Neural cell (in vitro differentiated cells): ENCODE measurements around the gene TINAG. TPM values are rescaled to one million over a fixed set of nuclear protein-coding genes. Genes with fewer than 3 reads are reported as not detected.

Source experiments
- H2AFZ ChIP-seq: fragments of 200-600, 300-800 bp; sonication (generic), shearing (Covaris generic); 2 replicates; pipeline ENCODE4 v1.6.0; 2014; ENCODE audit warnings: low read depth, mild to moderate bottlenecking, antibody characterized with exemption, low read length, moderate library complexity
- H3F3A ChIP-seq: fragments of 200-600 bp; shearing (Covaris generic); 2 replicates; pipeline ENCODE4 v1.6.1; 2016; ENCODE audit warnings: mild to moderate bottlenecking, moderate library complexity, mixed read lengths, antibody characterized with exemption, low read length; ENCODE audit not compliant: insufficient read depth, poor library complexity, severe bottlenecking
- H3K27ac ChIP-seq: fragments of 200-600, 300-800 bp; sonication (generic), shearing (Covaris generic); 2 replicates; pipeline ENCODE4 v1.5.1; 2014; ENCODE audit warnings: mild to moderate bottlenecking, low read length, moderate library complexity
- H3K27me3 ChIP-seq: fragments of 300-800, 200-600 bp; sonication (generic), shearing (Covaris generic); 2 replicates; pipeline ENCODE4 v1.6.0; 2014; ENCODE audit warnings: mild to moderate bottlenecking, low read depth, low read length, moderate library complexity; ENCODE audit not compliant: insufficient read depth
- H3K36me3 ChIP-seq: fragments of 300-800, 200-600 bp; sonication (generic), shearing (Covaris generic); 2 replicates; pipeline ENCODE4 v1.5.1; 2014; ENCODE audit warnings: mild to moderate bottlenecking, antibody characterized with exemption, low read length, moderate library complexity; ENCODE audit not compliant: insufficient read depth
- H3K4me2 ChIP-seq: fragments of 300-800, 200-600 bp; sonication (generic), shearing (Covaris generic); 2 replicates; pipeline ENCODE4 v1.6.0; 2014; ENCODE audit warnings: mild to moderate bottlenecking, low read length
- H3K4me3 ChIP-seq: fragments of 300-800, 200-600 bp; sonication (generic), shearing (Covaris generic); 2 replicates; pipeline ENCODE4 v1.5.1; 2014; ENCODE audit warnings: mild to moderate bottlenecking, low read length, moderate library complexity
- H3K79me2 ChIP-seq: fragments of 200-600 bp; shearing (Covaris generic); replicated peaks from 2 replicates; pipeline ENCODE4 v1.6.0; 2014; ENCODE audit warnings: mild to moderate bottlenecking, low read length, moderate library complexity; ENCODE audit not compliant: insufficient read depth
- H3K9ac ChIP-seq: fragments of 300-800, 200-600 bp; sonication (generic), shearing (Covaris generic); 2 replicates; pipeline ENCODE4 v1.6.1; 2016; ENCODE audit warnings: mild to moderate bottlenecking, low read length, mixed read lengths
- H3K9me2 ChIP-seq: fragments of 200-600 bp; shearing (Covaris generic); 2 replicates; pipeline ENCODE4 v1.6.1; 2016; ENCODE audit warnings: mild to moderate bottlenecking, low read length, mixed read lengths; ENCODE audit not compliant: insufficient read depth
- H3K9me3 ChIP-seq: fragments of 200-600, 300-800 bp; sonication (generic), shearing (Covaris generic); 2 replicates; pipeline ENCODE4 v1.6.1; 2016; ENCODE audit warnings: mild to moderate bottlenecking, mixed run types, low read length, moderate library complexity, mixed read lengths
- H4K20me1 ChIP-seq: fragments of 200-600 bp; shearing (Covaris generic); 2 replicates; pipeline ENCODE4 v1.6.1; 2016; ENCODE audit warnings: mild to moderate bottlenecking, mixed run types; ENCODE audit not compliant: insufficient read depth
- EP300 ChIP-seq: fragments of 450-650 bp; conservative IDR thresholded peaks from 2 replicates; pipeline ENCODE4 v1.6.1; 2014; ENCODE audit warnings: antibody characterized with exemption, mild to moderate bottlenecking, moderate library complexity; ENCODE audit not compliant: poor library complexity, severe bottlenecking
- EZH2 ChIP-seq: fragments of 200-600, 300-800 bp; shearing (Covaris generic), sonication (generic); IDR thresholded peaks from 2 replicates; pipeline ENCODE4 v1.6.1; 2014; ENCODE audit warnings: antibody characterized with exemption, low read length, borderline replicate concordance, mild to moderate bottlenecking; ENCODE audit not compliant: insufficient read depth, poor library complexity, severe bottlenecking
- MXI1 ChIP-seq: fragments of 450-650 bp; conservative IDR thresholded peaks from 2 replicates; pipeline ENCODE4 v1.6.1; 2014; ENCODE audit warnings: antibody characterized with exemption, mild to moderate bottlenecking; ENCODE audit not compliant: poor library complexity, severe bottlenecking
- POLR2AphosphoS5 ChIP-seq: IDR thresholded peaks from 2 replicates; pipeline ENCODE4 v1.6.1; 2012
- RAD21 ChIP-seq: fragments of 450-650 bp; conservative IDR thresholded peaks from 2 replicates; pipeline ENCODE4 v1.6.1; 2014; ENCODE audit warnings: antibody characterized with exemption, mild to moderate bottlenecking, moderate library complexity
- REST ChIP-seq: IDR thresholded peaks from 2 replicates; pipeline ENCODE4 v1.6.1; 2012; ENCODE audit warnings: borderline replicate concordance
- SMC3 ChIP-seq: fragments of 450-650 bp; conservative IDR thresholded peaks from 2 replicates; pipeline ENCODE4 v1.6.1; 2014; ENCODE audit warnings: antibody characterized with exemption, mild to moderate bottlenecking, moderate library complexity; ENCODE audit not compliant: poor library complexity
- TAF1 ChIP-seq: IDR thresholded peaks from 2 replicates; pipeline ENCODE4 v1.6.1; 2012; ENCODE audit warnings: low read depth
- polyA plus RNA-seq: library from polyadenylated mRNA; depleted of rRNA; stranded (reverse); fragments of >200 nt; gene quantifications from 2 replicates; pipeline ENCODE4 v1.2.3, GENCODE V29; 2014
- TF ChIP-seq, protein P1 (sequence below): fragments of 450-650 bp; IDR thresholded peaks from 2 replicates; pipeline ENCODE4 v1.5.1; 2014; ENCODE audit warnings: antibody characterized with exemption, mild to moderate bottlenecking, moderate library complexity; ENCODE audit not compliant: poor library complexity, severe bottlenecking

TINAG gene
- polyA plus RNA-seq, 1 donor from 2014 or later: 1.1 TPM

DNA sequence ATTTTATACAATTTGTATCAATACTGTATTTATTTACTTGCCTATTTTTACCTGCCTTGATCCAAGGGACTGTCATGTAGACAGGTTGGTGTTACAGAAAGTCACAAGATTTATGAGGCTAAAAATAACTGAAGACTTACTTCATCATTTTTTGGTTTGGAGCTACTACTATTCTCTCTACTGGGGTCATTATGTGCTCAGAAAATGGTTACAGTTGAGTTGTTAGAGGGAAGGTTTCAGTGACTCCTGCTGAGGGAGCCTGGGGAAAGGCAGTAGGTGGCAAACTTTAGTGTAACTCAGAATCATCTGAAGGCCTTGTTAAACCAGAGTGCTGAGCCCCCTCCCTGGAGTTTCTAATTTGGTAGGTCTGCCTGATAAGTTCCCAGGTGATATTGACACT is 118.8 kb downstream of the TINAG start:
- Histone ChIP-seq H3K4me2 (no peak overlapping the region), H3F3A (no peaks in the 10 kb centered on the region), H4K20me1 (no peaks in the 10 kb centered on the region), H3K36me3 (no peaks in the 10 kb centered on the region), H3K9ac (no peak overlapping the region), H2AFZ (no peak overlapping the region), H3K27me3 (no peaks in the 10 kb centered on the region), H3K27ac (no peak overlapping the region), H3K9me2 (no peaks in the 10 kb centered on the region), H3K9me3 (no peaks in the 10 kb centered on the region), H3K79me2 (no peaks in the 10 kb centered on the region), H3K4me3 (no peak overlapping the region)
- TF ChIP-seq EZH2: no peak
- no peak for TF ChIP-seq POLR2AphosphoS5
- TF ChIP-seq TAF1: no peak
- TF ChIP-seq REST: no peak
- TF ChIP-seq, protein P1, sequence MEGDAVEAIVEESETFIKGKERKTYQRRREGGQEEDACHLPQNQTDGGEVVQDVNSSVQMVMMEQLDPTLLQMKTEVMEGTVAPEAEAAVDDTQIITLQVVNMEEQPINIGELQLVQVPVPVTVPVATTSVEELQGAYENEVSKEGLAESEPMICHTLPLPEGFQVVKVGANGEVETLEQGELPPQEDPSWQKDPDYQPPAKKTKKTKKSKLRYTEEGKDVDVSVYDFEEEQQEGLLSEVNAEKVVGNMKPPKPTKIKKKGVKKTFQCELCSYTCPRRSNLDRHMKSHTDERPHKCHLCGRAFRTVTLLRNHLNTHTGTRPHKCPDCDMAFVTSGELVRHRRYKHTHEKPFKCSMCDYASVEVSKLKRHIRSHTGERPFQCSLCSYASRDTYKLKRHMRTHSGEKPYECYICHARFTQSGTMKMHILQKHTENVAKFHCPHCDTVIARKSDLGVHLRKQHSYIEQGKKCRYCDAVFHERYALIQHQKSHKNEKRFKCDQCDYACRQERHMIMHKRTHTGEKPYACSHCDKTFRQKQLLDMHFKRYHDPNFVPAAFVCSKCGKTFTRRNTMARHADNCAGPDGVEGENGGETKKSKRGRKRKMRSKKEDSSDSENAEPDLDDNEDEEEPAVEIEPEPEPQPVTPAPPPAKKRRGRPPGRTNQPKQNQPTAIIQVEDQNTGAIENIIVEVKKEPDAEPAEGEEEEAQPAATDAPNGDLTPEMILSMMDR: no peak

- Histone ChIP-seq H3K4me2 (no peak overlapping the region), H3K36me3 (no peaks in the 10 kb centered on the region), H3K4me3 (no peak overlapping the region), H4K20me1 (no peaks in the 10 kb centered on the region), H3K79me2 (no peaks in the 10 kb centered on the region), H3K9me2 (no peaks in the 10 kb centered on the region), H3K9ac (no peak overlapping the region), H3K27ac (no peak overlapping the region), H3K27me3 (no peaks in the 10 kb centered on the region), H3F3A (no peaks in the 10 kb centered on the region), H3K9me3 (no peaks in the 10 kb centered on the region), H2AFZ (no peak overlapping the region)
- TF ChIP-seq, protein P1: no peak
- TF ChIP-seq TAF1: no peak
- TF ChIP-seq REST: no peak
- no peak for TF ChIP-seq MXI1
- no peak for TF ChIP-seq RAD21
- TF ChIP-seq EP300: no peak
- no peak for TF ChIP-seq SMC3
- no peak for TF ChIP-seq EZH2
- TF ChIP-seq POLR2AphosphoS5: no peak
Observed at GRCh38 chr6:54427396-54427937, 119.2 kb downstream of the TINAG start.
